HG02798 (cell line): Measurements from ENCODE around the gene XG.
"Not testable (repeated sequence)": the region's sequence is repeated elsewhere in the genome, so short reads cannot be mapped to it uniquely, and the experiment has no call there.

Experiments
- ATAC-seq: cut with Tn5 transposase; IDR thresholded peaks from one replicate; pipeline ENCODE4 v1.9.1; 2021; ENCODE audit warnings: mild to moderate bottlenecking; ENCODE audit not compliant: unreplicated experiment, poor library complexity

XG gene, protein sequence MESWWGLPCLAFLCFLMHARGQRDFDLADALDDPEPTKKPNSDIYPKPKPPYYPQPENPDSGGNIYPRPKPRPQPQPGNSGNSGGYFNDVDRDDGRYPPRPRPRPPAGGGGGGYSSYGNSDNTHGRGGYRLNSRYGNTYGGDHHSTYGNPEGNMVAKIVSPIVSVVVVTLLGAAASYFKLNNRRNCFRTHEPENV

GRCh38 chrX:2751874-2752300, at the start of gene XG:
Gene XG (plus strand): TSS chrX:2752040. CDS start chrX:2752275, 235 bp downstream.
- not testable (repeated sequence) for ATAC-seq

GRCh38 chrX:2703991-2704369, 47.9 kb upstream of the XG start:
- no peak for ATAC-seq

- no peak for ATAC-seq
Measured at GRCh38 chrX:2705046-2705832, 46.6 kb upstream of the XG start.

GRCh38 chrX:2707334-2707760, 44.5 kb upstream of the XG start:
- peak; percentile 90 for ATAC-seq

GRCh38 chrX:2708021-2708420, 43.8 kb upstream of the XG start:
- no peak for ATAC-seq

DNA sequence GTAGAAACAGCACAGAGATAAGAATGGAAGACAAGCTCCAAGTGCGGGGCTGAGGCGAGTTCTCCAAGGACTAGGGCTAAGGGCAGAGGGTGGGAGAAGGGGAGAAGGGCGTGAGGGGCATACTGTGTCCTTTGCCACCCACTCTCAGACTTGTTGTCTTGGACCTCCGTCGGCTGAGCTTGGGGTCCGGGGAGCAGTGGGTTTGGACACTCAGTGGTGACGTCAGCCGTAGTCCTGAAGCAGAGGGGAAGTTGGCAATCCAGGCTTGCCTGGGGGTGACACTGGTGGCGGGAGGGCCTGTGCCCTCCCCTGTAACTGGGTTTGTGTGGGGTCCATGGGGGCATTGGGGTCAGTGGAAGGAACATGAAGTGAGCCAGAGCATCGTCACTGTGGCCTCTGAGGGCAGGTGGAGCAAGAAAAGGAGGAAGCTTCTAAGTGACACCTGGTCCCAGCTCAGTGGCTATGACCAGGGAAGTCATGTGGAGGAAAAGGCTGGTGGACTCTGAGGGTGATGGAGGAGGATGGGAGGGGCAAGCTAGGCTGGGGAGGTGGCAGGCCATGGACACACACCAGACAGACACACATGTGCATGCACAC, 43.1 kb upstream of the XG start:
- ATAC-seq, result no peak

- ATAC-seq, result no peak
Measured at GRCh38 chrX:2709556-2709955, 42.3 kb upstream of the XG start.

GRCh38 chrX:2710041-2710840, 41.6 kb upstream of the XG start:
- ATAC-seq, result no peak

DNA sequence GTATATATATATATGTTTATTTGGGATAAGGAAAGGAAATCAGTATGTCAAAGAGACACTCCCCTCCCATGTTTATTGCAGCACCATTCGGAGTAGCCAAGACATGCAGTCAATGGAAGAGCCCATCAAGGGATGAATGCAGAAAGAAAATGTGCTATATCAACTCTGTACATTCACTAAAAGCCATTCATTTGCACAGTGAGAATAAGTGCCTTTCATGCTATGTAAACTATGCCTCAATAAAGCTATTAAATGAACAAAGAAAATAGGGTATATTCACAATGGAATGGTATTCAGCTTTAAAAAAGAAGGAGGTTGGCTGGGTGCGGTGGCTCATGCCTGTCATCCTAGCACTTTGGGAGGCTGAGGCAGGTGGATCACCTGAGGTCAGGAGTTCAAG, 40.4 kb upstream of the XG start:
- no peak for ATAC-seq

DNA sequence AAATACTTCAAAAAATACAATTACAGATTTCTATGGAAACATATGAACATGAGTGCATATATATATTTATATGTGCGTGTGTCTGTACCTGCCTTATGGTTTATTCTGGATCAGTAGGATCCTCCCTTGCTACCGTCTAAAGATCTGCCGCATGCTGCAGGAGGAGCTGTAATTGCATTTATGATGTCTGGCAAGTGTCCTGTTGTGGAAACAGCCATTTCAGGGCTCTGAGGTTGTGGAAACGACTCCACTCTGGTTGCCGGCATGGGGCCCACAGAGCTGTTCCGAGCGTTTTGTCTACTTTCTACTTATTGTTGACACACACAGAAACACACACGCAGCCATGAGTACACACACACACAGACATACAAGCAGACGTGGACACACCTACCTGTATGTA, 39.4 kb upstream of the XG start:
- no peak for ATAC-seq

DNA sequence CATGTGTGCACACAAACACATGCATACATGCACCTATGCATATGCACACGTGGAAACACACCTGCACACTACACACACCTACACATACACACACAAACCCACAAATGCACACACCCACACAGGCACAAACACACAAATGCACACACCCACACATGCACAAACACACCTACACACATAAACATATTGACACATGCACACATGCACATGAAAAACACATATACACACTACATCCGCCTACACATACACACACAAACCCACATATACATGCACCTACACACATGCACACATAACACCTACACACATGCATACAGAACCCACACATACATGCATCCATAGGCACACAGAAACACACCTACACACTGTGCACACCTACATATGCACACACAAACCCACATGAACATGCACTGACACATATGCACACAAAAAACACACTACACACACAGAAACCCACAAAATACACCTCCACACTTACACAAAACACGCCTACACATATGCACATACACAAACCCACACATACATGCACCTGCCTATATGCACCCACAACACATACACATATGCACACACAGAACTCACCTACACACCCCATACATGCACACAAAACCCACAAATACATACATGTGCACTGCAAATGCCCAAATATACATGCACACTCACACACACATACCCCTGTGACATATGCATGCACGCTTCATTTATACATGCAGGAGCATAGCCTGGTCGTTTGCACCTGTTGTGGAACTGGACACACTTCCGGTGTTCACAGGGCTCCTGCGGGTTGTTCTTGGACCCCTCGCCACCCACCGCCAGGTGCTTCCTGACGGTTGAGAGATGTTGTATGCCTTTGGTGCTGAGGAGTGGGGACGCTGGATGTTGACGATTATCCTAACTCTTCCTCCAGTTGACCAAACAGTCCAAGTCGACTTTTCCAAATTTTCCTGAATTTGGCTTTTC, 38.7 kb upstream of the XG start:
- ATAC-seq, result no peak

DNA sequence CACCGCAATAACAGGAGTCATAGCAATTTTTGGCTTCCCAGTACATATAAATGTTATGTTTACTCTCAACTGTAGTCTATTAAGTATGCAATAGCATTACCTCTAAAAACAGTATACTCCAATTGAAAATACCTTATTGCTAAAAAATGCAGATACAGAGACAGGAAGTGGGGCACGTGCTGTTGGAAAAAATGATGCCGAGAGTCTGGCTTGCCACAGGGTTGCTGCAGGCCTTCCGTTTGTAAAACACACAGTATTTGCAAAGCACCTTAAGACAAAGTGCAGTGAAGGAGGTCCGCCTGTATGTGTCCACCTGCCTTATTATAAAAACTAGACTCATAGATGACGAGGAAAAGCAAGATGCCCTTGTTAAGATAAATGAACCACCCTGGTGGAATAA, 37.3 kb upstream of the XG start:
- ATAC-seq, result no peak

DNA sequence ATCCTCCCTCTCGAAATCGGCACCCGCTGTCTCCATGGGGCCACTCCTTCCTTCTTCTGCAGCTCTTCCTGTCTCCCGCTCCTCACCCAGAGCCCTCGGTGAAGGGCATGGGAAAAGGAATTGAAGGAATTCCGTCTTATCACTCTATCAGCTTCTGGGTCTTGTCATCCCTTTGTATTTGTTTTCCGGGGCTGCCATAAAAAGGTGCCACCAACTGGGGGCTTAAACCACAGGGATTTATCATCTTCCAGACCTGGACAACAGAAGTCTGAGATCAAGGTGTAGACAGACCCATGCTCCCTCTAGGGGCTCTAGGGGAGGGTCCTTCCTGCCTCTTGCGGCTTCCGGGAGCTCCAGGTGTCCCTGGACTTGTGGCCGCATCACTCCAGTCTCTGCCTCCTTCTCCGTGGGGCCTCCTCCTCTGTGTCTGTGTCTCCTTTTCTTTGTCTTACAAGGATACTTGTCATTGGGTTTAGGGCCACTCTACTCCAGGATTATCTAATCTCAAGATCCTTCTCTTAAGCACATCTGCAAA, 36.7 kb upstream of the XG start:
- ATAC-seq, result no peak

DNA sequence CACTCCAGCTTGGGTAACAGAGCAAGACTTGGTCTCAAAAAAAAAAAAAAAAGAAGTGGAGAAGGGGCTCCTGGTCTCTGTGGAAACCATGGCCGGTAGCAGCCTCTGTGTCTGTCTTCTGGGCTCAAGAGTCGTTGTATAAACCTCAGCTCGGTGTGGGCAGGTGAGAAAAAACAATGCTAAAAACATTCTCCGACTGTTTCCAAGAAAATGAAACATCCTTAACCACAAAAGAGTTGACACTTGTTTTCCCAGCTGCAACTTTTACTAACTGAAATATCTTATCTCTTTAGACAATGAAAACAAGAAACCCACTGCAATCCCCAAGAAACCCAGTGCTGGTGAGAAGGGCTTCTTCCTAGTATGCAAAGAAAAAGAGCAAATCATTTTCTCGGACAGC, 34.5 kb upstream of the XG start:
- no peak for ATAC-seq

DNA sequence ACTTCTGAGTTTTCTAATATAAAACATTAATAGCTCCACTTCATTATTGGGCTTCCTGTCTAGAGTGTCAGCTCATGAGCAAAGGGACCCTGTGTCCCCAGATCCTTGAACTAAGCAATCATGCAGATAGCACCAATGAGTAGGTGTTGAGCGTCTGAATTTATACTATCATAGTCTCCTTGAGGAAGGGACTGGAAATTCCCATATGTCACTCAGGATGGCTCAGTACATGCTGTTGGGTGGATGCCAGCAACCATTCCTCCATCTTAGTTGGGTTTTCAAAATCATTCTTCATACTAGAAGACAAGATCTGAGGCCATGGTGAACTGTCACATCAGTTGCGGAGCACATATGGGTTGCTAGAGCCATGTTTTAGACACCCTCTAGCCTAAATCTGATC, 33.0 kb upstream of the XG start:
- no peak for ATAC-seq

- ATAC-seq, result no peak
Measured at GRCh38 chrX:2719774-2720447, 31.9 kb upstream of the XG start.

DNA sequence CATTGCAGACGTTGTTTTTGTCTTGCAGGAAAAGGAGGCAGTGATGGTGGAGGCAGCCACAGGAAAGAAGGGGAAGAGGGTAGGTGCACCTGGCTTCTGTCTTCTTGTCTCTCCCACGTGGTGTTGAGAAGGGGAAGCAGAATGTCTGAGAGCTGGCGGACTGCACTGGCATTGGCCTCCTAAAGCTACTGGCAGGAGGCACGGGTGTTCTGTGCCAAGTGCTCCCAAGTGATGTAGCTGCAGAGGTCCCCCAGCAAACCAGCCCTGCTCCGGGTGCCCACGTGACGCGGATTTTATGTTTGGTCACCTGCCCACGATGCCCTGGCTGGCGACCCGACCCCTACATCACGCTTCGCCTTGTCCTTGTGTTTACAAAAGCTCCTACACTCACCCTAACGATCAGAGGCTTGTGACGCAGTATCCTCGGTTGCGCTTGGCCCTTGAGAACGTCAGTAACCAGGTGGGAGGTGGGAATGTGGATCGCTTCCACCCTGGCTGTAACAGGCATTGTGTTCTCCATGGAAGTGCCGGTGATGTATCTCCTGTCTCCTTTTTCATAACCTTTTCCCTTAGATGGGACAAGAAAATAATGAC, 28.5 kb upstream of the XG start:
- ATAC-seq, result no peak

DNA sequence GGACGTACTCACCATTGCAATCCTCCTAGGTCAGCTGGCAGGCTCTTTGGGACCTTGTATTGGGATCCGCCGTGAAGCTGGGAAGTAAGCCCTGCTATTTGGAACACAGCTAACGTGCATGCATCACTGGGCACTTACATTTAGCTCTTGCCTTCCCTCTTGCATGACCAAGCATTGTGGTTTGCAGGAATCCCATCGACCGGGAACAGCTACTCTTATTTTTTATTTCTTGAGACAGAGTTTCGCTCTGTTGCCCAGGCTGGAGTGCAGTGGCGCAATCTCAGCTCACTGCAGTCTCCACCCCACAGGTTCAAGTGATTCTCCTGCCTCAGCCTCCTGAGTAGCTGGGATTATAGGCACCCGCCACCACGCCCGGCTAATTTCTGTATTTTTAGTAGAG, 24.6 kb upstream of the XG start:
- not testable (repeated sequence) for ATAC-seq

- no peak for ATAC-seq
Measured at GRCh38 chrX:2732076-2732475, 19.8 kb upstream of the XG start.
